ENCODE results near the gene SALL4. TPM values are rescaled to one million over a fixed set of nuclear protein-coding genes. Genes with fewer than 3 reads are reported as not detected.

The SALL4 gene
- polyA plus RNA-seq, 1 of the 3 experiments (the other 2 are of a cell fraction), result 0.82 TPM

DNA sequence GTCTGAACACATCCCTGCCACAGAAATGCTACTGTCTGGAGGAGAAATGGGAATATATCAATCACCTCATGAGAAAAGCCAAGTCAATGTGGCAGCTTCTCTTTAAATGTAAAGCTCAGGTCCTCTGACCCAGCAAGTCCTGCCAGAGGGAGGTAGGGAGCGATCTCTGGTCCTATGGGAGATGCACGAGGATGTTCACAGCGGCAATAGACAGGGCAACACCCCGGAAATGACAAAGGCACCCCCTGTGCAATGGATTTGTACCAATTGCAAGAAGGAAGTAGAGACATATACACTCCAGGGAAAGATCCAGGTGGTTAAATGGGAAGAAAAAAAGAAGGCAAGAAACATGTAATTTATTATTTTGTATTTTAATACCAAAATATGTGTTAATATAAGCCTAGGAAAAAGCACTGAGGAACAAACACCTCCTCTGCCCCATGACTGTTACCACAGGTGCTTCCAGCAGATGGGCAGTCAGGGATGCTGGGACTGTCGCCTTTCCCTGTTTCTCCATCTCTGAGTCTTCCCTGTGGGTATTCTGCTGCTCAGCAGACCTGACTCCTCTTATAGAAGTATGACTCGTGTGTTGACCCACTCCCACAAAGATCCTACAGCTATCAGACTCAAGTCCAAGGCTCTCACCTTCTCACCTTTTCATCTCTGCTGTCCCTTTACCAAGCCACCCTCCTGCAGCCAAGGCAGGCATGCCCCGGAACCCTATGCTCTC lies 55.0 kb downstream of the SALL4 start:
- Histone ChIP-seq H2AFZ (ENCODE audit: low read depth) (no peak overlapping the region), H3K9me3 (no peaks in the 10 kb centered on the region), H3K9me2 (no peaks in the 10 kb centered on the region), H3K9ac (no peak overlapping the region), H3K4me3 (ENCODE audit: low read depth in 2 of 2, low read length in 1 of 2) (no peak overlapping the region), H3K79me2 (ENCODE audit: insufficient read depth) (peaks cover 59% of the 10 kb centered on the region), H4K20me1 (ENCODE audit: insufficient read depth) (no peaks in the 10 kb centered on the region), H3K27ac (ENCODE audit: low read depth in 2 of 2, low read length in 1 of 2) (no peak overlapping the region), H3F3A (replicated peaks; ENCODE audit: insufficient read depth) (peaks cover 30% of the 10 kb centered on the region), H3K27me3 (ENCODE audit: insufficient read depth) (no peaks in the 10 kb centered on the region), H3K4me2 (no peak overlapping the region), H3K4me1 (ENCODE audit: control insufficient read depth in 1 of 2, insufficient read depth in 2 of 2, low read depth in 1 of 2, low read length in 1 of 2) (peaks cover 10 to 26% of the 10 kb centered on the region in 2 experiments; a peak in 3 of 4 replicates), H3K36me3 (replicated peaks in 1 of 2; ENCODE audit: control insufficient read depth in 1 of 2, insufficient read depth in 2 of 2, low read length in 1 of 2) (no peaks in the 10 kb centered on the region)
- 81% methylated on average over 7 of the region's 7 CpGs for WGBS (ENCODE audit: low lambda C conversion rate)
- DNase-seq, result no peak
- ChIA-PET POLR2A (no interaction called here), CTCF (no interaction called here)
- TF ChIP-seq EZH2phosphoT487 (IDR thresholded peaks at IDR 0.05; ENCODE audit: borderline replicate concordance, low read depth) (no peak), RAD21 (IDR thresholded peaks at IDR 0.05; ENCODE audit: low read length) (no peak), FOXJ3 (CRISPR knock-in tag; IDR thresholded peaks at IDR 0.05) (no peak), MEF2A (IDR thresholded peaks at IDR 0.05; ENCODE audit: borderline replicate concordance, low read depth) (no peak), FOSL2 (IDR thresholded peaks at IDR 0.05; ENCODE audit: borderline replicate concordance, low read depth) (no peak), ELF1 (IDR thresholded peaks at IDR 0.05) (no peak), NFIC (IDR thresholded peaks at IDR 0.05; ENCODE audit: borderline replicate concordance) (no peak), CHD2 (IDR thresholded peaks at IDR 0.05; ENCODE audit: low read length, partially characterized antibody) (no peak)
- TF ChIP-seq, protein P1, sequence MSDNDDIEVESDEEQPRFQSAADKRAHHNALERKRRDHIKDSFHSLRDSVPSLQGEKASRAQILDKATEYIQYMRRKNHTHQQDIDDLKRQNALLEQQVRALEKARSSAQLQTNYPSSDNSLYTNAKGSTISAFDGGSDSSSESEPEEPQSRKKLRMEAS (IDR thresholded peaks at IDR 0.05; ENCODE audit: low read depth), result no peak
- TF ChIP-seq, protein P2, sequence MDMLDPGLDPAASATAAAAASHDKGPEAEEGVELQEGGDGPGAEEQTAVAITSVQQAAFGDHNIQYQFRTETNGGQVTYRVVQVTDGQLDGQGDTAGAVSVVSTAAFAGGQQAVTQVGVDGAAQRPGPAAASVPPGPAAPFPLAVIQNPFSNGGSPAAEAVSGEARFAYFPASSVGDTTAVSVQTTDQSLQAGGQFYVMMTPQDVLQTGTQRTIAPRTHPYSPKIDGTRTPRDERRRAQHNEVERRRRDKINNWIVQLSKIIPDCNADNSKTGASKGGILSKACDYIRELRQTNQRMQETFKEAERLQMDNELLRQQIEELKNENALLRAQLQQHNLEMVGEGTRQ (IDR thresholded peaks at IDR 0.05; ENCODE audit: borderline replicate concordance, low read depth, low read length), result no peak
- TF ChIP-seq, protein P3, sequence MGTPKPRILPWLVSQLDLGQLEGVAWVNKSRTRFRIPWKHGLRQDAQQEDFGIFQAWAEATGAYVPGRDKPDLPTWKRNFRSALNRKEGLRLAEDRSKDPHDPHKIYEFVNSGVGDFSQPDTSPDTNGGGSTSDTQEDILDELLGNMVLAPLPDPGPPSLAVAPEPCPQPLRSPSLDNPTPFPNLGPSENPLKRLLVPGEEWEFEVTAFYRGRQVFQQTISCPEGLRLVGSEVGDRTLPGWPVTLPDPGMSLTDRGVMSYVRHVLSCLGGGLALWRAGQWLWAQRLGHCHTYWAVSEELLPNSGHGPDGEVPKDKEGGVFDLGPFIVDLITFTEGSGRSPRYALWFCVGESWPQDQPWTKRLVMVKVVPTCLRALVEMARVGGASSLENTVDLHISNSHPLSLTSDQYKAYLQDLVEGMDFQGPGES (IDR thresholded peaks at IDR 0.05; ENCODE audit: low read depth, low read length), result no peak
- TF ChIP-seq, protein P4, sequence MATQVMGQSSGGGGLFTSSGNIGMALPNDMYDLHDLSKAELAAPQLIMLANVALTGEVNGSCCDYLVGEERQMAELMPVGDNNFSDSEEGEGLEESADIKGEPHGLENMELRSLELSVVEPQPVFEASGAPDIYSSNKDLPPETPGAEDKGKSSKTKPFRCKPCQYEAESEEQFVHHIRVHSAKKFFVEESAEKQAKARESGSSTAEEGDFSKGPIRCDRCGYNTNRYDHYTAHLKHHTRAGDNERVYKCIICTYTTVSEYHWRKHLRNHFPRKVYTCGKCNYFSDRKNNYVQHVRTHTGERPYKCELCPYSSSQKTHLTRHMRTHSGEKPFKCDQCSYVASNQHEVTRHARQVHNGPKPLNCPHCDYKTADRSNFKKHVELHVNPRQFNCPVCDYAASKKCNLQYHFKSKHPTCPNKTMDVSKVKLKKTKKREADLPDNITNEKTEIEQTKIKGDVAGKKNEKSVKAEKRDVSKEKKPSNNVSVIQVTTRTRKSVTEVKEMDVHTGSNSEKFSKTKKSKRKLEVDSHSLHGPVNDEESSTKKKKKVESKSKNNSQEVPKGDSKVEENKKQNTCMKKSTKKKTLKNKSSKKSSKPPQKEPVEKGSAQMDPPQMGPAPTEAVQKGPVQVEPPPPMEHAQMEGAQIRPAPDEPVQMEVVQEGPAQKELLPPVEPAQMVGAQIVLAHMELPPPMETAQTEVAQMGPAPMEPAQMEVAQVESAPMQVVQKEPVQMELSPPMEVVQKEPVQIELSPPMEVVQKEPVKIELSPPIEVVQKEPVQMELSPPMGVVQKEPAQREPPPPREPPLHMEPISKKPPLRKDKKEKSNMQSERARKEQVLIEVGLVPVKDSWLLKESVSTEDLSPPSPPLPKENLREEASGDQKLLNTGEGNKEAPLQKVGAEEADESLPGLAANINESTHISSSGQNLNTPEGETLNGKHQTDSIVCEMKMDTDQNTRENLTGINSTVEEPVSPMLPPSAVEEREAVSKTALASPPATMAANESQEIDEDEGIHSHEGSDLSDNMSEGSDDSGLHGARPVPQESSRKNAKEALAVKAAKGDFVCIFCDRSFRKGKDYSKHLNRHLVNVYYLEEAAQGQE (IDR thresholded peaks at IDR 0.05; ENCODE audit: low read depth, low read length), result no peak
